Heart right ventricle (tissue), 16 donors: ENCODE data around the gene TTF2. TPM values are rescaled to one million over a fixed set of nuclear protein-coding genes. Genes with fewer than 3 reads are reported as not detected.
A peak's percentile ranks its signal among the peaks of the same experiment; 100 is the strongest.

Experiments
- ATAC-seq, 8 donors: fragments of 200-7000 bp; cut with Tn5 transposase; one replicate each; pipeline ENCODE4 v1.9.1; 2020; ENCODE audit warnings: mild to moderate bottlenecking in 8 of 8, moderate library complexity in 8 of 8, moderate number of reproducible peaks in 1 of 8
- DNase-seq, 2 donors: peaks; one replicate each; pipeline ENCODE4 v3.0.0-alpha.2; 2020
- H3K27ac ChIP-seq, 10 donors: fragments of 200-600 bp; sonication (generic) in 2 of 10; one replicate each; pipeline versions ENCODE4 v1.5.0 to v1.8.0; 2020 to 2022; ENCODE audit warnings: mild to moderate bottlenecking in 3 of 10
- H3K27me3 ChIP-seq, 7 donors: fragments of 200-600 bp; one replicate each; pipeline ENCODE4 v1.8.0; 2021 to 2022; ENCODE audit warnings: mild to moderate bottlenecking in 2 of 7
- H3K36me3 ChIP-seq, 9 donors: fragments of 200-600 bp; sonication (generic) in 1 of 9; one replicate each; pipeline versions ENCODE4 v1.5.0 to v1.8.0; 2020 to 2022; ENCODE audit warnings: mild to moderate bottlenecking in 2 of 9
- H3K4me1 ChIP-seq, 9 donors: fragments of 200-600 bp; sonication (generic) in 1 of 9; one replicate each; pipeline versions ENCODE4 v1.5.0 to v1.8.0; 2020 to 2022; ENCODE audit warnings: mild to moderate bottlenecking in 4 of 9
- H3K4me3 ChIP-seq, 10 donors: fragments of 200-600 bp; sonication (generic) in 2 of 10; one replicate each; pipeline versions ENCODE4 v1.5.0 to v1.8.0; 2020 to 2022; ENCODE audit warnings: mild to moderate bottlenecking in 7 of 10, moderate library complexity in 2 of 10
- H3K9me3 ChIP-seq, 11 donors: fragments of 200-600 bp in 10 of 11; sonication (generic) in 2 of 11; one replicate each; pipeline versions ENCODE4 v1.5.0 to v1.8.0; 2013 to 2022; ENCODE audit warnings: mild to moderate bottlenecking in 2 of 11, control low read depth in 1 of 11, moderate library complexity in 1 of 11
- WGBS, 2 donors: extraction: QIAGEN DNeasy Blood & Tissue Kit; methylation state at CpG; one replicate each; pipeline ENCODE4 v1.1.7; 2013; ENCODE audit warnings: inconsistent platforms in 1 of 2; 5-methylcytosine and 5-hydroxymethylcytosine counted together
- intact Hi-C, 10 donors: fragments of 100-400 bp; cut with DNase I; formaldehyde crosslinking; loops; one replicate each; pipeline versions ENCODE4 v1.11.1 to v1.14.2; 2022
- polyA plus RNA-seq, 2 donors: library from polyadenylated mRNA; stranded (reverse); fragments of 200-250 nt; gene quantifications; one replicate each; pipeline ENCODE4 v1.2.3, GENCODE V29; 2013
- total RNA-seq, 10 donors: library from RNA; stranded (reverse); fragmentation: NEBNext Ultra II Directional in 3 of 10; extraction: Animal tissue kit (Norgen Biotek cat#: 25700) in 3 of 10; gene quantifications; one replicate each; pipeline versions ENCODE4 v1.2.1 to v1.2.4, GENCODE V29; 2021 to 2023
- TF ChIP-seq, protein P1 (sequence below), 9 donors: fragments of 200-600 bp; sonication (generic) in 2 of 9; IDR thresholded peaks; one replicate each; pipeline versions ENCODE4 v1.5.0 to v1.8.0; 2021 to 2022; ENCODE audit warnings: antibody characterized with exemption in 9 of 9, mild to moderate bottlenecking in 5 of 9, moderate library complexity in 1 of 9
- donor health status: Arrhythmogenic right ventricular cardiomyopathy.
- donor health status: ischemic (EF 13 %, LVEDD 7.1; RV severe dilation, severe dysfunction).
- donor health status: healthy with polysubstance abuse.
- donor health status: DM: no; HTN: yes; CAD: no.
- donor health status: DM: no; HTN: no; CAD: no.
- donor health status: ischemic (EF 25% LVEDD 6.9; RV normal size, moderate dysfunction).
- donor health status: ischemic (EF 25% LVEDD 5.7; RV mildly dilated, moderate dysfunction).
- donor health status: healthy.
- donor health status: DM: yes; HTN: yes; CAD: no.
- donor health status: Ischemic cardiomyopathy.
- donor health status: ischemic (EF 35%, LVEDD 5.7; RV mildly dilated, moderate dysfunction).
- donor health status: nonischemic (EF 11% LVEDD 7.7; RV severe dilation, severe dysfunction).
- donor health status: DM: yes; HTN: yes; CAD: no.
- donor health status: PGD.
- donor health status: ischemic (EF 29% LVEDD 5.4; RV normal size, mild dysfunction).
- donor health status: nonischemic (EF 23%, LVEDD 6.1; RV moderate dilation, normal function).

The TTF2 gene
- total and polyA plus RNA-seq, 12 donors: 2.0 to 19.0 (median 9.5) TPM

DNA sequence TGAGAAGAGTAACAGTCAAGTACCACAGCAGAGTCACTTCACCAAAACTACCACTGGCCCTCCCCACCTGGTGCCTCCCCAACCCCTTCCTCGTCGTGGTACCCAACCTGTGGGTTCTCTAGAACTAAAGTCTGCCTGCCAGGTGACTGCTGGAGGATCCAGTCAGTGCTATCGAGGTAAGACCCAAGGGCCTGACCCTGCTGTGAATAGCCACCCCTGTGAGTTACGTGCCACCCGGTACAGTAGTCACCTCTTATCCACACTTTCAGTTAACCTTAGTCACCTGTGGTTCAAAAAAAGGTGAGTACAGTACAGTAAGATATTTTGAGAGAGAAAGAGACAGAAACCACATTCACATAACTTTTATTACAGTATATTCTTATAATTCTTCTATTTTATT lies 16.5 kb downstream of the TTF2 start:
- intact Hi-C loops: loop anchor here in 2 of 10 donors (5.0 to 10.0 kb wide), 2 partner anchors 41 to 48 kb away; partner anchors contain the start of gene TRIM45 (in 1 of the 2)
- no peak for DNase-seq

DNA sequence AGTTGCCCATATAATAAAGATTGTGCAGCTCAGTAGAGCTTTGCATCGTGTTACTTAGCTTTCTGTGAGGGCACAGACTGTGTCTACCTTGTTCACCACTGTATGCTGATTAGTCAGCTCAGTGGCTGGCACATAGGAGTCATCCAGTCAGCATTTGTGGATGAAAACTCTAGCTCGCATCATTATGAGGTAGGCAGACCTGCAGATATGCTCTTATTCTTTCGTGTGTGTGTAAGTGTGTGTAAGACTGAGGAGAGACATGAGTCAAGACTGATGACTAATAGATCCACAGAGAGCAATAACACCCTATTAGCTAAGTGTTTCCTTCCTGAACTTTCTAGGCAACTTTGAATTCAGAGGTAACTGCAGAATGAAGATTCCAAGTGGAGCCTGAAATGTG lies 17.1 kb downstream of the TTF2 start:
- H3K27ac ChIP-seq: no peak overlapping the region
- peaks cover 0 to 9% (median 0%) of the 10 kb centered on the region in 9 donors for H3K4me1 ChIP-seq
- peaks cover 0 to 91% (median 8%) of the 10 kb centered on the region in 9 donors for H3K36me3 ChIP-seq
- intact Hi-C loops: loop anchor here in 2 of 10 donors (5.0 to 10.0 kb wide), 2 partner anchors 40 to 48 kb away; partner anchors contain the start of gene TRIM45 (in 1 of the 2)
- TF ChIP-seq, protein P1, sequence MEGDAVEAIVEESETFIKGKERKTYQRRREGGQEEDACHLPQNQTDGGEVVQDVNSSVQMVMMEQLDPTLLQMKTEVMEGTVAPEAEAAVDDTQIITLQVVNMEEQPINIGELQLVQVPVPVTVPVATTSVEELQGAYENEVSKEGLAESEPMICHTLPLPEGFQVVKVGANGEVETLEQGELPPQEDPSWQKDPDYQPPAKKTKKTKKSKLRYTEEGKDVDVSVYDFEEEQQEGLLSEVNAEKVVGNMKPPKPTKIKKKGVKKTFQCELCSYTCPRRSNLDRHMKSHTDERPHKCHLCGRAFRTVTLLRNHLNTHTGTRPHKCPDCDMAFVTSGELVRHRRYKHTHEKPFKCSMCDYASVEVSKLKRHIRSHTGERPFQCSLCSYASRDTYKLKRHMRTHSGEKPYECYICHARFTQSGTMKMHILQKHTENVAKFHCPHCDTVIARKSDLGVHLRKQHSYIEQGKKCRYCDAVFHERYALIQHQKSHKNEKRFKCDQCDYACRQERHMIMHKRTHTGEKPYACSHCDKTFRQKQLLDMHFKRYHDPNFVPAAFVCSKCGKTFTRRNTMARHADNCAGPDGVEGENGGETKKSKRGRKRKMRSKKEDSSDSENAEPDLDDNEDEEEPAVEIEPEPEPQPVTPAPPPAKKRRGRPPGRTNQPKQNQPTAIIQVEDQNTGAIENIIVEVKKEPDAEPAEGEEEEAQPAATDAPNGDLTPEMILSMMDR (IDR thresholded peaks at IDR 0.05): no peak
- DNase-seq (no peak), ATAC-seq (no peak)
- 64 to 86% methylated on average over 3 of the region's 3 CpGs for WGBS, 2 donors
- no peak overlapping the region for H3K4me3 ChIP-seq
- no peaks in the 10 kb centered on the region for H3K27me3 ChIP-seq
- no peaks in the 10 kb centered on the region for H3K9me3 ChIP-seq

More for the DNA sequence above, 16.5 kb downstream of the TTF2 start:
- Histone ChIP-seq H3K4me3 (no peak overlapping the region), H3K27ac (no peak overlapping the region), H3K36me3 (peaks cover 0 to 85% (median 8%) of the 10 kb centered on the region in 9 donors), H3K4me1 (peaks cover 0 to 9% (median 0%) of the 10 kb centered on the region in 9 donors), H3K9me3 (no peaks in the 10 kb centered on the region), H3K27me3 (no peaks in the 10 kb centered on the region)
- no peak for ATAC-seq
- WGBS, 2 donors: 95 to 96% methylated on average over 5 of the region's 5 CpGs
- TF ChIP-seq, protein P1 (IDR thresholded peaks at IDR 0.05): no peak

DNA sequence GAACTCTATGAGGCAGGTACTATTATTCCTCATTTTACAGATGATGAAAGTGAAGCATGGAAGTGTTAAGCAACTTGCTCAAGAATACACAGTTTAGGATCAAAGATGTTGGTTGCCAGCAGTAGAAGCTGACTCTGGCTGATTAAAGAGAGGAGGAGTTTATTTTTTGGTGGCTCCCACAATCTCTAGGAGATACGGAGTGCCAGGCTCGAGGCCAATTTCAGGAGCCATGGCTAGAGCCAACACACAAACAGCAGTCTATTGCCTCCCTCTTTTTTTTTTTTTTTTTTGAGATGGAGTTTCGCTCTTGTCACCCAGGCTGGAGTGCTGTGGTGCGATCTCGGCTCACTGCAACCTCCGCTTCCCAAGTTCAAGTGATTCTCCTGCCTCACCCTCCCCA lies 19.6 kb downstream of the TTF2 start:
- Histone ChIP-seq H3K4me3 (no peak overlapping the region), H3K27me3 (no peaks in the 10 kb centered on the region), H3K4me1 (peaks cover 0 to 9% (median 0%) of the 10 kb centered on the region in 9 donors), H3K36me3 (peaks cover 0 to 95% (median 8%) of the 10 kb centered on the region in 9 donors), H3K27ac (peak overlapping the region in 1 of 10 donors; percentile 15), H3K9me3 (no peaks in the 10 kb centered on the region)
- ATAC-seq (peak in 4 of 8 donors; percentile 55 to 76 (median 74)), DNase-seq (peak in 1 of 2 donors; percentile 11)
- TF ChIP-seq, protein P1 (IDR thresholded peaks at IDR 0.05): no peak
- 55 to 73% methylated on average over 6 of the region's 6 CpGs for WGBS, 2 donors
- intact Hi-C loops: loop anchor here in 2 of 10 donors (5.0 to 10.0 kb wide), 2 partner anchors 38 to 45 kb away; partner anchors contain the start of gene TRIM45 (in 1 of the 2)

DNA sequence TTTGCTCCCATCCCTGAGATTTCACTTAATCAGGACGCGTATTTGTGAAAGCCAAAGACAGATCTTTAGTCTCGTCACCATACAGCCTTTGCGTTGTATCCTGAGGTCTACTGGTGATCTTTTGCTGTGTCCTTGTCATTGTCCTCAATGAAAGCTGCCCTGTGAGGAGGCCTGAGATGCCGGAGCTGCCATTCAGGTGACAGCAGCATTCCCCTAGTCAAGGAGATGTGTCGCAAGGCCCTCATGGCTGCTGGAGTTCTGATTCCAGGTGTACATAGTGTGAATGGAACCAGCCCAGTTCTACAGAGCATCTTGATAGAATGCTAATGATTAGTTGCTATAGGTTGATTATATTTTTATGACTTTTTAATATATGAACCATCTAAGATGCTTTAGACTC lies 24.1 kb downstream of the TTF2 start:
- Histone ChIP-seq H3K36me3 (peaks cover 0 to 82% (median 0%) of the 10 kb centered on the region in 9 donors), H3K9me3 (no peaks in the 10 kb centered on the region), H3K4me3 (no peak overlapping the region), H3K27me3 (no peaks in the 10 kb centered on the region), H3K4me1 (peaks cover 0 to 5% (median 0%) of the 10 kb centered on the region in 9 donors), H3K27ac (no peak overlapping the region)
- TF ChIP-seq, protein P1 (IDR thresholded peaks at IDR 0.05): no peak
- ATAC-seq: no peak
- DNase-seq: no peak
- intact Hi-C loops: no loop called here
- WGBS, 2 donors: 82 to 83% methylated on average over 6 of the region's 6 CpGs
